NB4 (cell line): ENCODE data around the gene SYNE3.
A peak's percentile ranks its signal among the peaks of the same experiment; 100 is the strongest.

Source experiments
- DNase-seq: peaks from one replicate; pipeline ENCODE4 v3.0.0; 2010; ENCODE audit warnings: low read depth
- H3K4me3 ChIP-seq: one replicate; pipeline ENCODE4 v1.5.1; 2011; ENCODE audit warnings: mild to moderate bottlenecking, low read depth, low read length, moderate library complexity
- CTCF ChIP-seq: IDR thresholded peaks from one replicate; pipeline ENCODE4 v1.5.1; 2012; ENCODE audit warnings: low read depth, low read length
- MAX ChIP-seq: IDR thresholded peaks from 2 replicates; pipeline ENCODE4 v1.6.1; 2011; ENCODE audit warnings: low read depth, low read length
- MYC ChIP-seq: IDR thresholded peaks from 2 replicates; pipeline ENCODE4 v1.6.1; 2011; ENCODE audit warnings: low read depth, low read length
- POLR2A ChIP-seq: IDR thresholded peaks from 2 replicates; pipeline ENCODE4 v1.6.1; 2011; ENCODE audit warnings: mild to moderate bottlenecking; ENCODE audit not compliant: insufficient read length; ENCODE audit errors: extremely low read depth

The SYNE3 gene

GRCh38 chr14:95523051-95523814 lies 6.8 kb upstream of the SYNE3 start:
- peak overlapping the region; percentile 35 for H3K4me3 ChIP-seq
- DNase-seq: peak; percentile 66
- TF ChIP-seq POLR2A (no peak), MYC (0 out of 2 replicates have a peak, but pooled peaks have one; percentile 15)

GRCh38 chr14:95522556-95522955 lies 6.1 kb upstream of the SYNE3 start:
- TF ChIP-seq POLR2A (no peak), MYC (no peak), CTCF (no peak)
- H3K4me3 ChIP-seq: no peak overlapping the region
- DNase-seq: peak; percentile 39

- TF ChIP-seq POLR2A (no peak), MAX (no peak), MYC (no peak), CTCF (no peak)
- DNase-seq: no peak
- no peak overlapping the region for H3K4me3 ChIP-seq
Measured at GRCh38 chr14:95522116-95522515, 5.7 kb upstream of the SYNE3 start.

- H3K4me3 ChIP-seq: no peak overlapping the region
- DNase-seq: no peak
- TF ChIP-seq MAX (no peak), MYC (no peak), CTCF (no peak), POLR2A (no peak)
Measured at GRCh38 chr14:95521001-95521400, 4.6 kb upstream of the SYNE3 start.

- DNase-seq: peak; percentile 83
- TF ChIP-seq MYC (peak; percentile 69), POLR2A (no peak), MAX (peak; percentile 82), CTCF (no peak)
- H3K4me3 ChIP-seq: peak overlapping the region; percentile 42
Measured at GRCh38 chr14:95520346-95520745, 3.9 kb upstream of the SYNE3 start.

GRCh38 chr14:95519699-95520098 lies 3.2 kb upstream of the SYNE3 start:
- peak overlapping the region; percentile 42 for H3K4me3 ChIP-seq
- TF ChIP-seq MYC (peak; percentile 52; the same call in 1 of the 2 replicates), POLR2A (peak; percentile 28), CTCF (no peak), MAX (peak; percentile 27; the same call in 1 of the 2 replicates)
- DNase-seq: peak; percentile 89
